GM19240 (cell line): ENCODE results near the gene OSBPL9.
"Not testable (repeated sequence)": the region's sequence is repeated elsewhere in the genome, so short reads cannot be mapped to it uniquely, and the experiment has no call there.

Experiments used
- DNase-seq: peaks from one replicate; pipeline ENCODE4 v3.0.0; 2011; ENCODE audit warnings: low spot score; ENCODE audit not compliant: insufficient read length

The OSBPL9 gene

GRCh38 chr1:51635615-51636014, 18.7 kb downstream of the OSBPL9 start:
- DNase-seq, result no peak

GRCh38 chr1:51636191-51636590, 19.3 kb downstream of the OSBPL9 start:
- DNase-seq, result no peak

GRCh38 chr1:51636764-51637522, 20.1 kb downstream of the OSBPL9 start:
- DNase-seq, result no peak

DNA sequence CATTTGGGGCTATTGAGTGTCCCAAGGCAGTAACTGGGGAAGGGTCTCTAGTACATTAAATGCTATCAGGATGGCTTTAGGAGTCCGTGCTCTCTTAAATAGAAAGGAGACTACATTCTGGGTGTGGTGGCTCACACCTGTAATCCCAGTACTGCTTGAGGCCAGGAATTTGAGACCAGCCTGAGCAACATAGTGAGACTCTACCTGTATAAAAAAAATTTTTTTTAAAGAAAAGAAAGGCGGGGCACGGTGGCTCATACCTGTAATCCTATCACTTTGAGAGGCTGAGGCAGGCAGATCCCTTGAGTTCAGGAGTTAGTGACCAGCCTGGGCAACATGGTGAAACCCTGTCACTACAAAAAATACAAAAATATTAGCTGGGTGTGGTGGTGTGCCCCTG, 21.5 kb downstream of the OSBPL9 start:
- no peak for DNase-seq

DNA sequence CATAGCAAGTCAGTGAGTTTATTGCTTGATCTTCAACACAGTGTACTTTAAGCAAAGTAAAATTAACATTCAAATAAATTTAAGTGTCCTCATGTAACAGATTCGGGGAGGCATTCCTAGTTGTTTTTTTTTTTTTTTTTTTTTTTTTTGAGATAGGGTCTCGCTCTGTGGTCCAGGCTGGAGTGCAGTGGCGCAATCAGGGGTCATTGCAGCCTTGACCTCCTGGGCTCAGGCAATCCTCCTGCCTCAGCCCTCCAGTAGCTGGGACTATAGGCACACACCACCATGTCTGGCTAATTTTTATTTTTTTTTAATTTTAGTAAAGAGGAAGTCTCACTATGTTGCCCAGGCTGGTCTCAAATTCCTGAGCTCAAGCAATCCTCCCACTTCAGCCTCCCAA, 22.8 kb downstream of the OSBPL9 start:
- DNase-seq, result no peak

GRCh38 chr1:51641096-51641495, 24.2 kb downstream of the OSBPL9 start:
- DNase-seq, result no peak

DNA sequence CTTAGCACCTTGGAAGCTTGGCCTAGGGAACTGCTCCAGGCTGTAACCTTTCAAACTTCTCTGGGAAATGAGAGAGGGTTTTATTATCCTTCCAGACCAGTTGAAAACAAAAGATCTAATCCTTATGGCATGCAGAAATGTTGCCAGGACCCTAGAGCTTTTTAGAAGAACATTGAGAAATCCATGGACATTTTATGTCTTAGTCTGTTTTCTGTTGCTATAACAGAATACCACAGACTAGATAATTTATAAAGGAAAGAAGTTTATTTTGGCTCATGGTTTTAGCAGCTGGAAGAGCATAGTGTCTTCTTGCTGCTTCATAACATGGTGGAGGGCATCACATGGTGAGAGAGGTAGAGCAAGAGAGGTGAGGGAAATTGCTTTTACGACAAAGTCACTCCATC, 25.8 kb downstream of the OSBPL9 start:
- no peak for DNase-seq

GRCh38 chr1:51643362-51643761, 26.5 kb downstream of the OSBPL9 start:
- no peak for DNase-seq

- no peak for DNase-seq
Measured at GRCh38 chr1:51644020-51644419, 27.1 kb downstream of the OSBPL9 start.

DNA sequence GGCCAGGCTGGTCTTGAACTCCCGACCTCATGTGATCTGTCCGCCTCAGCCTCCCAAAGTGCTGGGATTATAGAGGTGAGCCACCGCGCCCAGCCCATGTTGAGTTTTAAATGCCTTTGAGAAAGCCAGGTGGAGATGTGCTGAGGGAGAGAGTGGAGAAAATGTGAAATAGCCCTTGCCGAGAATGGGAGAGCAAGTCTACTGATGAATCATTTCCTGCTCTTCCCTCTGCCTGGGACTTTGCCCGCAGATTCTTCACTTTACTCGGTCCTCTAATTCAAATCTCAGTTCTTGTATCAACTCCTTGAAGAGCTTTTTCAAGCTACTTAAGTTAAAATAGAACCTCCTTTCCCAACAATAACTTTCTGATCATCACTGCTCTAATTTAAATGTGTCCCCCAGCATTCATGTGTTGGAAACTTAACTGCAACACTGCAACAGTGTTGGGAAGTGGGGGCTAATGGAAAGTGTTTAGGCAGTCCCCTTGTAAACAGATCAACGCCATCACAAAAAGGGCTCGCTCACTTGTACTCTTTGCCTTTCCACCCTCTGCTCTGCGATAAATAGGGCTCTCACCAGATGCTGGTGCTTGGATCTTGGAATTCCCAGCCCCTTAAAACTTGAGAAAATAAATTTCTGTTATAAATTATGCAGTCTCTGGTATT, 27.8 kb downstream of the OSBPL9 start:
- DNase-seq, result no peak

DNA sequence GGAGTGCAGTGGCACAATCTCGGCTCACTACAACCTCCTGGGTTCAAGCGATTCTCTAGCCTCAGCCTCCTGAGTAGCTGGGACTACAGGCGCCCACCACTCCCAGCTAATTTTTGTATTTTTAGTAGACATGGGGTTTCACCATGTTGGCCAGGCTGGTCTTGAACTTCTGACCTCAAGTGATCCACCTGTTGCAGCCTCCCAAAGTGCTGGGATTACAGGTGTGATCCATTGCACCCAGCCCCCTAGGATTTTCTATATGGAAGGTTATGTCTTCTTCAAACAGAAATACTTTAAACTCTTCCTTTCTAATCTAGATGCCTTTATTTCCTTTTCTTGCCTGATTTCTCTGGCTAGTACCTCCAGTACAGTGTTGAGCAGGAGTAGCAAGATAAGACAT, 29.7 kb downstream of the OSBPL9 start:
- DNase-seq, result not testable (repeated sequence)

GRCh38 chr1:51648180-51649109, 31.6 kb downstream of the OSBPL9 start:
- DNase-seq, result no peak

DNA sequence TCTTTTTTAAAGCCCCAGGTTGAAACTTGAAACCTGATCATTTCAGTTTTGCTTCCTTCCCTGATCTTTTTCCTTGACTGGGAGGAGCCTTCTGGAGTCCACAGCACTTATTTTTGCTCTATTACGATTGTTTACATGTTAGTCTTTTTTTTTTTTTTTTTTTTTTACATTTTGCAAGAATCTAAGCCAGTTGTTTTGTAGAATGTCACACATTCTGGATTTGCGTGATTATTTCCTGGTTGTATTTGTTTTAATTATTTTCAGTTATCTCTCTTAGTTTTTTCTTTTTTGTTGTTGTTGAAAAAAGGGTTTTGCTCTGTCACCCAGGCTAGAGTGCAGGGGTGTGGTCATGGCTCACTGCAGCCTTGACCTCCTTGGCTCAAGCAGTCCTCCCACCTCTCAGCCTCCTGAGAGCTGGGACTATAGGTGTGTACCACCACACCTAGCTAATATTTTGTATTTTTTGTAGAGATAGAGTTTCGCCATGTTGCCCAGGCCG, 32.8 kb downstream of the OSBPL9 start:
- no peak for DNase-seq

DNA sequence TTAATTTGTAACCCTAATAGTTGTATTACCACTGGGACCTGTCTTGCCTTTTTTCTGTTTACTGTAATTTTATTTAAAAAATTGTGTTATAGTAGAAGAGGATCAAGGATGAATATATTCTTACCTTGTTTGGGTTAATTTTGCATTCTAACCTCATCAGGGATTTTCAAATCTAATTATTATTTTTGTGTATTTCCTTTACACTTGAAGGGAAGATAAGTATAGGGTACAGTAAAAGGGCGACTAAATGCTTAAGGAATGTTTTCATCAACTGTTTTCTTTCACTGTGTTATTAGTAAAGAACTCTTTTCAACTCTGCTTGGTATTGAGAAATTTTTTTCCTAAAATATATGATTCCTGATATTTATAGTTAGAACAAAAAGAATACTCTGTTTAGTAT, 33.3 kb downstream of the OSBPL9 start:
- DNase-seq, result no peak

GRCh38 chr1:51651552-51651942, 34.7 kb downstream of the OSBPL9 start:
- DNase-seq, result no peak

DNA sequence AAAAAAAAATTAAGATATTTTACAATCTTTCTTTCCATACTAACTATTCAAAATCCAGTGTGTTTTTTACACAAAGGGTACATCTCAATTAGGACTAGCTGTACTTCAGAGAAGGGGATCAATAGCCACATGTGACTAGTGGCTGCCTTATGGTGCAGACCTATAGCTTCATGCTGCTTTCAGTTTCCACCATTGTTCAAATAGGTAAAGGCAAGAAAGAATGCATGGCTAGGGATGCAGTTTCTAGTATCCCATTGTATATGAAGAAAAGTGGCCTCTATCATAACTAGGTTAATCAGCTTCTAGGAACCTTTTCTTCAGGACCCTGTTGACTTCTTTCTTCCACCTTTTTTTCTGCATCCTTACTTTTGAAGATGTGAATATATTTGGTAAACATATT, 35.7 kb downstream of the OSBPL9 start:
- no peak for DNase-seq

DNA sequence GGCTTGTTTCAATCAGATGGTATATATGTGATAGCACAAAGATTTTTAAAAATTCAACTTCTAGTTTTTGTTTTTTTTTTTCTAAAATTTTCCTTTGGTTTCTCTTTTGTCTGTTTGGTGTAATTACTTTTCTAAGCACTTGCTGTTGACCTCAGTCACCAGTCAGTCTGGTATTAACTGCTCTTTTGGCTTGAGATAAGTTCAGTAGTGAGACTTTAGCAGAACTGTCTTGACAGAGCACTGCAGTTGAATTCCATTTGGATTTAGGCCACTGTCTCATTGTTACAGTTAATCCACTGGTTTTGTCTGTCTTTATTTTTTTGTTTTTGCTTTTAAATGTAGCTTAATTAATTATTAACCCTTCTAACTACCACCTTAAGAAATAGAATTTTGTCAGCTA, 36.2 kb downstream of the OSBPL9 start:
- no peak for DNase-seq

GRCh38 chr1:51654000-51654399, 37.1 kb downstream of the OSBPL9 start:
- DNase-seq, result no peak

GRCh38 chr1:51656374-51656773, 39.5 kb downstream of the OSBPL9 start:
- no peak for DNase-seq

DNA sequence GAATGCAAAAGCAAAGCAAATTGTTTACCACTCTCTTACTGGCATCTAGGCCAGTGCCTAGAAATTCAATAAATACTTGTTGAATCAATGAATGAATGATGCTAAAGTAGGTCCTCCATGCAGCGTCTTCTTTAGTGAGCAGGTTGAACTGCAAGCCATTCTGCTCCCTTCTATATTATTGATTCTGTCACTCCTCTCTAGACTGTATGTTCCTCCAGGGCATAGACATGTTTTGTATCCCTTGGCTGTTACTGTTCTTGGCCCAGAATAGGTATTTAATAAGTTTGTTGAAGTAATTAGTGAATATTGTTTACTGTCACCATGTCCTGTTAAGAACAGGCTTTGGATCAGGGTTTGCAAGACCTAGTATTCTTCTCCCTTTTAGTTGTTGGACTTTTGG, 43.7 kb downstream of the OSBPL9 start:
- DNase-seq, result no peak

DNA sequence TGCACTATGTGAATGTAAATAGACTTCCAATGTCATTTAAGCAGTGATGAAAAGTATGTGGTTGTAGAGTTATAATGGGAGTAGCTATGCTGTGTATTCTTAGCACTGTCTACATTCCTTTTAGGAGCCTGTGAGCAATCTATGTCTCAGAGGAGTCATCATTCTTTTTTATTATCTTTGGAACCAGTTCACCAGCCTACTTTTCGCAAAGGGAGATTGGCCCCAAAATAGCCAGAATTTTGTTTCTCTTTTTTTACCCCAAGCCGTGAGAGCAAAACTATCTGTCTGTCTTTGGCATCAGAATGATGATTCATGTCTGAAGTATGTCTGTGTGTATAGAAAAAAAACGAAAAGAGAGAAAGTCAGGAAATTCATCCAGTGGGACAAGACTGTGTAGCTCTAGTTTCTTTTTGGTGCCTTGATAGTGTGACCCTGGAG, 44.2 kb downstream of the OSBPL9 start:
- DNase-seq, result no peak

DNA sequence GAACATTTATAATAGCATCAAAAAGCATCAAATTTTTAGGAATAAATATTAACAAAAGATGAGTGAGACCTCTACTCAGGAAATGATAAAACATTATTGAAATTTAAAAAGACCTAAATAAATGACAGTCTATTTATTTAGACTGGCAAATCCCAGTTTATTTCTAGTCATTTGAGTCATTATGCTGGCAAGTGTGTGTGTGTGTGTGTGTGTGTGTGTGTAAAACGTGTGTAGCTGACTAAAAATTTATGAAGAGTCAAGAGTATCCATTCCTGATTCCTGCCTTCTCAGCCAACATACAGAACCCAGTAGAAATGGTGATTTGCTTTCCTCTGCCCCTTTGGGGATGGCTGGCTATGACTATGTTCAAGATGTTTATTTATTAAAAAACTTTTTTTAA, 46.2 kb downstream of the OSBPL9 start:
- DNase-seq, result no peak
